Prostate gland (tissue), 2 donors: Measurements from ENCODE around the gene PGGHG.

Experiments used
- POLR2AphosphoS5 ChIP-seq: sonication (generic); formaldehyde crosslinking; IDR thresholded peaks from one replicate; pipeline ENCODE4 v1.6.1; 2017; ENCODE audit warnings: antibody characterized with exemption
- TF ChIP-seq, protein P1 (sequence below), 4 experiments: fragments of 200-600 bp in 2 of 4; fragments of 450-650 bp in 2 of 4; sonication (generic) in 2 of 4; IDR thresholded peaks; 1 replicate in 3 of 4; 2 replicates in 1 of 4; pipeline ENCODE4 v1.5.1; 2016 to 2019; ENCODE audit warnings: antibody characterized with exemption in 4 of 4, mild to moderate bottlenecking in 2 of 4, moderate library complexity in 2 of 4

DNA sequence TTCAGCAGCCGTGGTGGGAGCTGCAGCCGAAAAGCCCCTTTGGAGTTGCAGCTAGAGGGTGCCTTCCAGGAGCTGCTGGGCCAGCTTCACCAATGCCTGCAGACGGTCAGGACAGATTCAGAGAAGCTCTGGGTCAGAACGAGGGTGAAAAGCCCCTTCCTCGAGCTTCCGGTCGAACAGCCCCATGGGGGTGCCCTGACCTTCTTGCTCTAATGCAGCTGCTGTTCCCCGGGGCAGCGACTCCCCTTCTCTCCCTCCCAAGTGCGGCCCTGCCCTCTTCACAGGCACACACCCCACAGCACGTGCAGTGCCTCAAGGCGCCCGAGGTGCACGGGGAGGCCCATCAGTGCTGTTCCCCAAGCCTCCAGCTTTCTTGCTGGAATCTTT lies 41.4 kb downstream of the PGGHG start:
- TF ChIP-seq, protein P1, sequence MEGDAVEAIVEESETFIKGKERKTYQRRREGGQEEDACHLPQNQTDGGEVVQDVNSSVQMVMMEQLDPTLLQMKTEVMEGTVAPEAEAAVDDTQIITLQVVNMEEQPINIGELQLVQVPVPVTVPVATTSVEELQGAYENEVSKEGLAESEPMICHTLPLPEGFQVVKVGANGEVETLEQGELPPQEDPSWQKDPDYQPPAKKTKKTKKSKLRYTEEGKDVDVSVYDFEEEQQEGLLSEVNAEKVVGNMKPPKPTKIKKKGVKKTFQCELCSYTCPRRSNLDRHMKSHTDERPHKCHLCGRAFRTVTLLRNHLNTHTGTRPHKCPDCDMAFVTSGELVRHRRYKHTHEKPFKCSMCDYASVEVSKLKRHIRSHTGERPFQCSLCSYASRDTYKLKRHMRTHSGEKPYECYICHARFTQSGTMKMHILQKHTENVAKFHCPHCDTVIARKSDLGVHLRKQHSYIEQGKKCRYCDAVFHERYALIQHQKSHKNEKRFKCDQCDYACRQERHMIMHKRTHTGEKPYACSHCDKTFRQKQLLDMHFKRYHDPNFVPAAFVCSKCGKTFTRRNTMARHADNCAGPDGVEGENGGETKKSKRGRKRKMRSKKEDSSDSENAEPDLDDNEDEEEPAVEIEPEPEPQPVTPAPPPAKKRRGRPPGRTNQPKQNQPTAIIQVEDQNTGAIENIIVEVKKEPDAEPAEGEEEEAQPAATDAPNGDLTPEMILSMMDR (IDR thresholded peaks at IDR 0.05) = no peak
- no peak for TF ChIP-seq POLR2AphosphoS5
